NOMO-1 (cell line): ENCODE data around the gene DDX42.

ENCODE experiments used
- DNase-seq, 2 experiments: peaks; one replicate each; lab custom pipeline; 2025; ENCODE audit not compliant: unreplicated experiment in 2 of 2; lab: John Stamatoyannopoulos, UW

Gene DDX42

GRCh38 chr17:63774141-63774968 lies at the start of gene DDX42:
Gene DDX42, plus strand, starts transcription at chr17:63774170. Its CDS starts 12,880 bp downstream, at chr17:63787050.
- DNase-seq = peak; percentile 31 to 54

DNA sequence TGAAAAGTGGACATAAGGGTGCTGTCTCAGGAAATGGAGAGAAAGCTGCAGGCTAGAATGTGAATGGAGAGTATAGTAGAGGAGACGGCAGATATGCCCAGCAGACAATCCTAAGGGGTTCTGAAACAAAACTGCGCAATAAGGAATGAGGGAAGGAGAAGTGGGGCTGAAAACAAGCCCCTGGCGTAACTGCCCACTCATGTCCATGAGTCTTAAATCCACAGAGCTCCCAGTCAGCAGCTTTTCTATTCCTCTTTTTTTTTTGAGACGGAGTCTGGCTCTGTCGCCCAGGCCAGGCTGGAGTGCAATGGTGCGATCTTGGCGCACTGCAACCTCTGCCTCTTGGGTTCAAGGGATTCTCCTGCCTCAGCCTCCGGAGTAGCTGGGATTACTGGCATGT lies 38.3 kb upstream of the DDX42 start:
- no peak for DNase-seq

DNA sequence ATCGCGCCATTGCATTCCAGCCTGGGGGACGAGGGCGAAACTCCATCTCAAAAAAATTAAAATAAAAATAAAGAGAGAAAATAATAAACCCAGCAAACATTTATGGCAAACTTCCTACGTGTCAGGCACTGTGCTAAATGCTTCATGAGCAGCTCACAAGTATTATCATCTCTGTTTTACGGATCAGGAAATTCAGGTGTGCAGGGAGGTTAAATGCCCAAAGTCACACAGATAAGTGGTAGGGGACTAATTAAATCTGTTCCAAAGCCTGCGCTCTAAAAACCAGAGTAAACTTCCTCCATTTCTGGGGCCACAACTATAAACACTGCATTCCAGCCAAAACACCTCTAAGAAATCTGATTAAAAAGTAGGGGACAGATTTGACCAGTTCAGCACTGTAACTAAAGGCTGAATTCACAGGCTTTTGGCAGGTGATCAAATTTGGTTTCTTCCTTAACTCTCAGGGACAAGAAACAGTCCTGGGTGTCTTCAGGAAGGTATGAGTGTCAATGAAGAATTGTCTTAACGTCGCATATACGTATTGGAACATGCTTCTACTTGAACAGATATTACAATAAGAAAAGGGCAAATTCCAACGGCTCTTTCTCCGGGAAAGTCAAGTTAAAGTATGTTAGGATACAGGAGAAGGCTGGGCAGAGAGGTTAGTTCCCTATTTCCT lies 33.4 kb upstream of the DDX42 start:
- peak in 1 of 2 experiments; percentile 49 for DNase-seq

DNA sequence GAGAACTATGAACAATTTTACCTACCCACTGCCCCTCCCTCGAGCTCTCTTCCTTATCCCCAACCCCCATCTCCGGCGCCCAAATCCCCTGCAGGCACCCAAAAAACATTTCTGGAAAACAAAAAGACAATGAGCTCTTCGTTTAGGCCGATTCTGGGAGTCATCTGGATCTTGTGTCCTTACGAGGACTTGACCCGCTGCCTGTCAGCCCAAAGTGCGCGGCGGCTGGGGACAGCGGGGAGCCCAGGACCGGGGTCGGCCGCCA lies 32.9 kb upstream of the DDX42 start:
- DNase-seq = peak in 1 of 2 experiments; percentile 57

- DNase-seq = peak; percentile 98 to 99
These were observed 32.4 kb upstream of the DDX42 start, which contains the start of gene STRADA for GRCh38 chr17:63741408-63742173. Gene STRADA, minus strand, starts transcription at chr17:63741799. Its CDS starts 13,430 bp downstream, at chr17:63728369.

DNA sequence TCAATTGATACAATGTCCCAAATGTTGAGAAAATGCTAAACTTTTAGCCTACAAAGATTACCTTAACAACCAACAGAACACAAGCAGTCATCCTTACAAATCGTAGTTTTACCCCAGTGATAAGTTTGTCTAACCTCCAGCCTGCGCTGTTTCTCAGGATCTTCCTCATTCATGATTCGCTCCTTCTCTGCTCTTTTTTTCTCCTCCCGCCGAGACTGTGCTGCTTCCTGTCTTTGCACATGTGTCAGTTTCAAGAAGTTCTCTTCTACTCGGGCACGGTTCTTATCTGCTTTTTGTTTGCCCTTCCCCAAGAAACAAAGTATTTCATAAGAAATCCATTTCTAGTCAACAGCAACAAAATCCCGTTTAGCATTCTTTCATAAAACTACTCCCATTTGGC lies 22.2 kb upstream of the DDX42 start:
- peak; percentile 29 to 71 for DNase-seq

DNA sequence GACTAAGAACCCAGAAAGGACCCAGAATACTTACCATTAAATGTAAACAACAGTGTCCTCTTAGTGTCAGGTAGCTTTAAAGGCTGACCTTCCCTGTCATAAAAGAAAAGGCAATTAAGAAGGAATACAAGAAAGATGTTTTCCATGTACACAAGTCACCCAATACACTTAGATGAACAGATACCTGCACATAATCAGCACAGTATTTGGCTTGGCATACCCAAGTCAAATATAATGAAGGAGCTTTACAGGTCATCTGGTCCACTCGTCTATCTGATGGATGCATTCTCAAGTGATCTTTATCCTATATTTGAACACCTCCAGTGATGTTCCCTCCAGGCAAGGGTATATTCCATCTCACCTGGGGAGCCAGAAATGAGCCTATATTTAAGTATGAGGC lies 21.3 kb upstream of the DDX42 start:
- no peak for DNase-seq

GRCh38 chr17:63753215-63753614 lies 20.8 kb upstream of the DDX42 start:
- DNase-seq = peak; percentile 5 to 44

DNA sequence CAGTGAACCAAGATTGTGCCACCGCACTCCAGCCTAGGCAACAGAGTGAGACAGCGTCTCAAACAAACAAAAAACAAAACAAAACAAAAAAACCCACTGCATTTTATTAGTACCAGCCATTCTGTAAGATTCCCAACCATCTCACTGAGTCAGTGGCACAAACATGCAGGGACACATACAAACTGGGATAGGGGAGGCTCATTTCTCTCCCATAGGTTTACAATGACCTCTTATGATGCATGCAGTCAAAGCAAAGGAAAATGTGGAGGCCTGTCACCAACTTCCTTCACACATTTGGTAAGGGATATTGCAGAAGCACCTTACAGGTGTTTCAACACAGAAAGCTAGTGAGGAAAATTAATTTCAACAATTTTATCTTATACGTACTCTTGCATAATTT lies 19.9 kb upstream of the DDX42 start:
- no peak for DNase-seq

- DNase-seq = no peak
These were observed 15.5 kb upstream of the DDX42 start for GRCh38 chr17:63758428-63758827.

- DNase-seq = no peak
These were observed 13.0 kb upstream of the DDX42 start for GRCh38 chr17:63760771-63761539.

GRCh38 chr17:63762161-63763078 lies 11.6 kb upstream of the DDX42 start:
- DNase-seq = peak; percentile 24 to 48

- DNase-seq = no peak
These were observed 9.3 kb upstream of the DDX42 start for GRCh38 chr17:63764716-63765115.

DNA sequence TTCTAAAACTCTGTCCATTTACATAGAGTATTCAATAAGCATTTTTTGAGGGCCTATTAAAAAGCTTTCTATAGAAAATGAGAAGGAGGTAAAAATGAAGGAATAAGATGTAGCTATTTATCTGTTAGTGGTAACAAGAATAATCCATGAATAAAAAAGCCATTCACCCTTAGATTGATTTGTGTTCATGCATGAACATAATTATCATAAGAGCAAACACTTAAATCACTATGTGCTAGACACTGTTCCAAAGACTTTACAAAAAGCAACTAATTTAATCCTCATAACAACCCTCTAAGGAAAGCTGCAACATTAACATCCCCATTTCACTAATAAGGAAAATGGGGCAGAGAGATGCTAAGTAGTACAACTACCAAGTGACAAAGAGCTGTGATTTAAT lies 7.2 kb upstream of the DDX42 start:
- DNase-seq = no peak

DNA sequence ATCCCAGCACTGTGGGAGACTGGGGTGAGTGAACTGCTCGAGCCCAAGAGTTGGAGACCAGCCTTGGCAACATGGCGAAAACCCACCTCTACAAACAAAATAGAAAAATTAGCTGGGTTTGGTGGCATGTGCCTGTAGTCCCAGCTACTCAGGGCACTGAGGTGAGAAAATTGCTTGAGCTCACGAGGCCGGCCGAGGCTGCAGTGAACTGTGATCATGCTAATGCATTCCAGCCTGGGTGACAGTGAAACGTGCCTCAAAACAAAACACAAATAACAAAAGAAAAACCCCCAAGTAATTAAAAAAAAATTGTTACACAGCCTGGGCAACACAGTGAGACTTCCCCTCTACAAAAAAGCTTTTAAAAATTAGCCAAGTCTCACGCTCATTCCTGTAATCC lies 5.5 kb upstream of the DDX42 start:
- no peak for DNase-seq

- peak; percentile 22 to 34 for DNase-seq
These were observed 1.1 kb upstream of the DDX42 start for GRCh38 chr17:63772801-63773271.

DNA sequence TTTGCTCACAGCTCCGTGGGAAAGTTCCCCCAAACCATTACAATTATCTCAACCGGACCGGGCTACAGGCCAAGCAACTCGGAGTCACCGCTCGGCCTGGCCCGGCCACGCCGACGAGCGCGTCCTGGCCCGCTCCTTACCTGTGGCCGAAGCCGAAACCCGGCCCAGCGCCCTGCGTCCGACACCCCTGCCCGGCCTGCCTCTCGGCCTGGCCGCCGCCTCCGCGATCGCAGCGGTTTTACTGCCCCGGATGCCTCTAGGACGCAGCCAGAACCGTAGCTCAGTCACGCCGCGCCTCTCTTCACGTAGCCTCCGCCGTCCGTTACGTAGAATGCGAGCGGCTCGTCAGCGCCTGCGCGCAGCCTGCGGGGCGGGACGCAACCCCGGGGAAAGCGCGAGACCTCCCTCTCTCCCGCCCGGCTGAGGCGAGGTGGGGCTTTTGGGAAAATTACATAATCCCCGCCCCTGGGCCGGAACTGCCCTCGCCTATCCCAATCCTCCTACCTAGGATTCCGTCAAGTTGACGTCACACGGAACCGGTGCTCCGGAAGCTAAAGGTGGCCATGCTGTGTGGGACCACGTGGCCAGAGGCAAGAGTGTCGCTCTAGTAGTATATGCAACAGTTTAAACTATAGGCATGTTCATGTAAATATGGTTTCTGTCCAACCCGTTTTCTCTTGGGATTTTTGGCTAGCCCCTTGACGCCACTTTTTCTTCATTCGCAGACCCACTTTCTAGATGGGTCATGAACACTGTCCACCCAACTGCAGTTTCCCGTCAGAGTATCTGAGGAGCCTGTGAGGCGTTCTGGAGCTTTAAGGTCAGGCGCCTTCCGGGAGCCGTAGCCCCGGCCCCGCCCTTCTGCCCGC lies 464 bp upstream of the DDX42 start, which contains the start of gene CCDC47:
TSS of gene CCDC47 (minus strand) at position 326 of the 869 bp plus-strand sequence. CDS start 7,422 bp downstream, outside the sequence.
- peak; percentile 97 to 98 for DNase-seq

- DNase-seq = peak; percentile 29 to 51
These were observed 947 bp downstream of the DDX42 start for GRCh38 chr17:63774969-63775265.

DNA sequence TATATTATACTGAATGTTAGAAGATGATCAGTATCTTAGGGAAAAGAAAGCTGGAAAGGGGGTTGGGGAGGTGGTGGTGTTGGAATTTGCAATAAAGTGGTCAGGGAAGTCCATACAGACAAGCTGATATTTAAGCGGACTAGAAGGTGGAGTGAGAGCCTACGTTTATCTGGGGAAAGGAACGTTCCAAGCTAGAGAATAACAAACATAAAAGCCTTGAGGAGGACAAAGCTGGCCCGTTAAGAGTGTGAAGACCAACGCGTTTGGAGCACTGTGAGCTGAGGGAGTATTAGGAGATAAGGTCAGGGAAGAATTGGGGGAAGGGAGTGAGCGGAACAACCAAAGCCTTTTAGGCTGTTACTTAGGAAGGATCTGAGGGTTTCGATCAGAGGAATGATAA lies 1.4 kb downstream of the DDX42 start:
- DNase-seq = no peak
